Caco-2 (cell line): ENCODE data around the gene CTNNA2. TPM values are rescaled to one million over a fixed set of nuclear protein-coding genes. Genes with fewer than 3 reads are reported as not detected.

Source experiments
- BruUV-seq: library from RNA; stranded (reverse); fragments of 400-500 nt; replicated peaks from 2 replicates; lab custom pipeline; 2021; lab: Mats Ljungman, UMichigan
- CTCF ChIA-PET: fragments of 300-600 bp; sonication (Branson Sonifier 250); formaldehyde crosslinking; loops from one replicate; lab custom pipeline; 2022; ENCODE audit warnings: antibody characterized with exemption; lab: Charles Lee
- POLR2A ChIA-PET: fragments of 300-600 bp; sonication (Branson Sonifier 250); formaldehyde crosslinking; loops from one replicate; lab custom pipeline; 2022; ENCODE audit warnings: antibody characterized with exemption; lab: Charles Lee
- DNase-seq, 2 experiments: peaks; one replicate each; pipeline versions ENCODE4 v3.0.0 to v3.0.0-alpha.2; 2020 to 2022
- H3K27me3 ChIP-seq: replicated peaks from 2 replicates; pipeline ENCODE4 v1.6.0; 2011; ENCODE audit warnings: low read length; ENCODE audit not compliant: control insufficient read depth, insufficient read depth
- H3K36me3 ChIP-seq: 2 replicates; pipeline ENCODE4 v1.5.1; 2011; ENCODE audit warnings: low read length; ENCODE audit not compliant: control insufficient read depth, insufficient read depth
- H3K4me1 ChIP-seq: fragments of 250-450 bp; sonication (Bioruptor Pico); 2 replicates; pipeline ENCODE4 v1.5.1; 2020; ENCODE audit warnings: mild to moderate bottlenecking
- H3K4me3 ChIP-seq: 2 replicates; pipeline ENCODE4 v1.5.1; 2011; ENCODE audit warnings: low read depth, mild to moderate bottlenecking, control low read depth, low read length
- H3K9me3 ChIP-seq: fragments of 250-450 bp; sonication (Bioruptor Pico); 2 replicates; pipeline ENCODE4 v1.5.1; 2020; ENCODE audit warnings: mild to moderate bottlenecking, moderate library complexity
- H3K27ac Mint-ChIP-seq: one replicate; pipeline ENCODE4 v1.8.0; 2022; ENCODE audit warnings: mixed read lengths; ENCODE audit not compliant: unreplicated experiment
- H3K27me3 Mint-ChIP-seq: one replicate; pipeline ENCODE4 v1.8.0; 2022; ENCODE audit warnings: mixed read lengths; ENCODE audit not compliant: insufficient read depth, unreplicated experiment
- H3K36me3 Mint-ChIP-seq: one replicate; pipeline ENCODE4 v1.8.0; 2022; ENCODE audit warnings: mild to moderate bottlenecking, mixed read lengths; ENCODE audit not compliant: insufficient read depth, unreplicated experiment
- H3K4me1 Mint-ChIP-seq: one replicate; pipeline ENCODE4 v1.8.0; 2022; ENCODE audit warnings: low read depth, mixed read lengths; ENCODE audit not compliant: unreplicated experiment
- H3K4me3 Mint-ChIP-seq: one replicate; pipeline ENCODE4 v1.8.0; 2022; ENCODE audit warnings: mild to moderate bottlenecking, moderate library complexity, mixed read lengths; ENCODE audit not compliant: unreplicated experiment
- H3K9me3 Mint-ChIP-seq: one replicate; pipeline ENCODE4 v1.8.0; 2022; ENCODE audit warnings: mixed read lengths; ENCODE audit not compliant: unreplicated experiment
- CTCF ChIP-seq, 2 experiments: fragments of 200-600 bp in 1 of 2; IDR thresholded peaks; 1 replicate in 1 of 2; 2 replicates in 1 of 2; pipeline versions ENCODE4 v1.5.1 to v1.8.0; 2011 to 2022; ENCODE audit warnings: antibody characterized with exemption in 1 of 2, control low read depth in 1 of 2, inconsistent platforms in 1 of 2, low read depth in 1 of 2, low read length in 1 of 2, mild to moderate bottlenecking in 1 of 2, moderate library complexity in 1 of 2; ENCODE audit not compliant: insufficient read depth in 1 of 2, severe bottlenecking in 1 of 2, unreplicated experiment in 1 of 2
- intact Hi-C: fragments of 100-400 bp; cut with micrococcal nuclease; formaldehyde crosslinking; loops from one replicate; pipeline ENCODE4 v1.10.0; 2022; ENCODE audit not compliant: unreplicated experiment
- total RNA-seq: library from RNA; stranded (reverse); gene quantifications from 2 replicates; pipeline ENCODE4 v1.2.3, GENCODE V29; 2022

CTNNA2 gene
- total RNA-seq, 1 experiment from 2014 or later, result not detected

GRCh38 chr2:80068038-80068731 is 555.3 kb downstream of the CTNNA2 start:
- H3K27ac Mint-ChIP-seq, result no peak overlapping the region
- no peak overlapping the region for H3K4me3 ChIP-seq
- intact Hi-C loops, result no loop called here
- H3K27me3 ChIP-seq, result no peaks in the 10 kb centered on the region
- no peaks in the 10 kb centered on the region for H3K36me3 Mint-ChIP-seq
- no TSS peak for BruUV-seq
- no peak overlapping the region for H3K4me3 Mint-ChIP-seq
- POLR2A ChIA-PET, result no interaction called here
- H3K4me1 Mint-ChIP-seq, result peaks cover 6% of the 10 kb centered on the region
- DNase-seq, result no peak
- H3K9me3 ChIP-seq, result peaks cover 4% of the 10 kb centered on the region; the same call in 1 of the 2 replicates
- H3K4me1 ChIP-seq, result no peaks in the 10 kb centered on the region
- H3K27me3 Mint-ChIP-seq, result peaks cover 19% of the 10 kb centered on the region
- H3K36me3 ChIP-seq, result no peaks in the 10 kb centered on the region
- no peaks in the 10 kb centered on the region for H3K9me3 Mint-ChIP-seq
- CTCF ChIA-PET, result no interaction called here
- TF ChIP-seq CTCF (IDR thresholded peaks at IDR 0.05; ENCODE audit: insufficient read depth in 1 of 2, low read depth in 1 of 2, low read length in 1 of 2, severe bottlenecking in 1 of 2, unreplicated experiment in 1 of 2), result no peak

GRCh38 chr2:80070587-80070986 is 557.7 kb downstream of the CTNNA2 start:
- Mint-ChIP-seq H3K27me3 (peaks cover 18% of the 10 kb centered on the region), H3K4me1 (peaks cover 6% of the 10 kb centered on the region), H3K36me3 (no peaks in the 10 kb centered on the region), H3K27ac (no peak overlapping the region), H3K9me3 (no peaks in the 10 kb centered on the region), H3K4me3 (no peak overlapping the region)
- POLR2A ChIA-PET, result no interaction called here
- no peak for TF ChIP-seq CTCF (IDR thresholded peaks at IDR 0.05; ENCODE audit: insufficient read depth in 1 of 2, low read depth in 1 of 2, low read length in 1 of 2, severe bottlenecking in 1 of 2, unreplicated experiment in 1 of 2)
- H3K4me1 ChIP-seq, result no peaks in the 10 kb centered on the region
- no peaks in the 10 kb centered on the region for H3K27me3 ChIP-seq
- H3K9me3 ChIP-seq, result peaks cover 4% of the 10 kb centered on the region; the same call in 1 of the 2 replicates
- no peak for DNase-seq
- BruUV-seq, result no TSS peak
- no peak overlapping the region for H3K4me3 ChIP-seq
- CTCF ChIA-PET, result no interaction called here
- intact Hi-C loops, result loop anchor here (5.0 to 10.0 kb wide), 2 partner anchors 77 to 234 kb away; partner anchors contain the start of gene LRRTM1
- no peaks in the 10 kb centered on the region for H3K36me3 ChIP-seq

- no peak overlapping the region for H3K27ac Mint-ChIP-seq
- peaks cover 6% of the 10 kb centered on the region for H3K4me1 Mint-ChIP-seq
- intact Hi-C loops, result loop anchor here (5.0 to 10.0 kb wide), 2 partner anchors 75 to 233 kb away; partner anchors contain the start of gene LRRTM1
- no peak overlapping the region for H3K4me3 Mint-ChIP-seq
- H3K27me3 ChIP-seq, result no peaks in the 10 kb centered on the region
- H3K9me3 ChIP-seq, result no peaks in the 10 kb centered on the region
- no TSS peak for BruUV-seq
- TF ChIP-seq CTCF (IDR thresholded peaks at IDR 0.05; ENCODE audit: insufficient read depth in 1 of 2, low read depth in 1 of 2, low read length in 1 of 2, severe bottlenecking in 1 of 2, unreplicated experiment in 1 of 2), result no peak
- CTCF ChIA-PET, result interaction anchor here (0.6 kb wide), 2 partner anchors 38 to 46 kb away, joined by 4 to 7 read pairs; no protein-coding TSS in a partner anchor
- peaks cover 18% of the 10 kb centered on the region for H3K27me3 Mint-ChIP-seq
- H3K36me3 Mint-ChIP-seq, result no peaks in the 10 kb centered on the region
- H3K4me3 ChIP-seq, result no peak overlapping the region
- POLR2A ChIA-PET, result no interaction called here
- no peaks in the 10 kb centered on the region for H3K36me3 ChIP-seq
- no peaks in the 10 kb centered on the region for H3K9me3 Mint-ChIP-seq
- DNase-seq, result no peak
- H3K4me1 ChIP-seq, result no peaks in the 10 kb centered on the region
Observed at GRCh38 chr2:80071941-80072340, 559.1 kb downstream of the CTNNA2 start.
